HepG2 (cell line): ENCODE data around the gene POLR3H. TPM values are rescaled to one million over a fixed set of nuclear protein-coding genes. Genes with fewer than 3 reads are reported as not detected.

Experiments
- AHR ChIP-seq: IDR thresholded peaks from 2 replicates; pipeline ENCODE4 v1.6.1; 2018; ENCODE audit warnings: missing genetic modification reagents, missing compliant biosample characterization
- CBFB ChIP-seq: sonication (generic); formaldehyde crosslinking; IDR thresholded peaks from 2 replicates; pipeline ENCODE4 v1.4.0; 2020; ENCODE audit warnings: missing genetic modification reagents
- CREBL2 ChIP-seq: sonication (generic); formaldehyde crosslinking; IDR thresholded peaks from 2 replicates; pipeline ENCODE4 v1.8.1; 2023; ENCODE audit warnings: missing genetic modification reagents, mild to moderate bottlenecking, borderline replicate concordance
- CREM ChIP-seq, 2 experiments: sonication (generic) in 1 of 2; formaldehyde crosslinking in 1 of 2; IDR thresholded peaks; 2 replicates each; pipeline versions ENCODE4 v1.4.0 to v1.6.1; 2016 to 2020; ENCODE audit warnings: antibody characterized with exemption in 1 of 2, mild to moderate bottlenecking in 1 of 2, missing genetic modification reagents in 1 of 2
- CTCF ChIP-seq: sonication (generic); formaldehyde crosslinking; IDR thresholded peaks from 2 replicates; pipeline ENCODE4 v1.5.0; 2020; ENCODE audit warnings: mild to moderate bottlenecking, missing genetic modification reagents, moderate library complexity
- EED ChIP-seq: sonication (generic); formaldehyde crosslinking; IDR thresholded peaks from 2 replicates; pipeline ENCODE4 v1.5.0; 2020; ENCODE audit warnings: mild to moderate bottlenecking, missing genetic modification reagents
- FOSL2 ChIP-seq: sonication (generic); formaldehyde crosslinking; IDR thresholded peaks from 2 replicates; pipeline ENCODE4 v1.4.0; 2020; ENCODE audit warnings: missing genetic modification reagents
- FOXO1 ChIP-seq: sonication (generic); formaldehyde crosslinking; IDR thresholded peaks from 2 replicates; pipeline ENCODE4 v1.4.0; 2020; ENCODE audit warnings: missing genetic modification reagents
- HDAC1 ChIP-seq: sonication (generic); formaldehyde crosslinking; IDR thresholded peaks from 2 replicates; pipeline ENCODE4 v1.5.1; 2020; ENCODE audit warnings: mild to moderate bottlenecking, missing genetic modification reagents
- MAZ ChIP-seq, 2 experiments: sonication (generic) in 1 of 2; formaldehyde crosslinking in 1 of 2; IDR thresholded peaks; 2 replicates each; pipeline versions ENCODE4 v1.5.0 to v1.6.1; 2012 to 2020; ENCODE audit warnings: low read depth in 2 of 2, mild to moderate bottlenecking in 2 of 2, borderline replicate concordance in 1 of 2, improper control_type of control experiment in 1 of 2, low read length in 1 of 2, missing genetic modification reagents in 1 of 2, moderate library complexity in 1 of 2
- MIXL1 ChIP-seq: IDR thresholded peaks from 2 replicates; pipeline ENCODE4 v1.6.1; 2016
- SALL1 ChIP-seq: sonication (generic); formaldehyde crosslinking; IDR thresholded peaks from 2 replicates; pipeline ENCODE4 v1.8.0; 2022; ENCODE audit warnings: mild to moderate bottlenecking, missing genetic modification reagents
- SP4 ChIP-seq: sonication (generic); formaldehyde crosslinking; IDR thresholded peaks from 2 replicates; pipeline ENCODE4 v1.8.1; 2023; ENCODE audit warnings: mild to moderate bottlenecking, missing genetic modification reagents
- STAG1 ChIP-seq: sonication (generic); formaldehyde crosslinking; IDR thresholded peaks from 2 replicates; pipeline ENCODE4 v1.4.0; 2020; ENCODE audit warnings: missing genetic modification reagents
- THRA ChIP-seq: sonication (generic); formaldehyde crosslinking; IDR thresholded peaks from 2 replicates; pipeline ENCODE4 v1.4.0; 2020; ENCODE audit warnings: missing genetic modification reagents, borderline replicate concordance
- ZFP37 ChIP-seq: sonication (generic); formaldehyde crosslinking; IDR thresholded peaks from 2 replicates; pipeline ENCODE4 v1.4.0; 2020; ENCODE audit warnings: missing genetic modification reagents, borderline replicate concordance
- ZHX2 ChIP-seq, 2 experiments: sonication (generic) in 1 of 2; formaldehyde crosslinking in 1 of 2; IDR thresholded peaks; 2 replicates each; pipeline versions ENCODE4 v1.6.1 to v1.9.0; 2014 to 2022; ENCODE audit warnings: antibody characterized with exemption in 1 of 2, borderline replicate concordance in 1 of 2, inconsistent platforms in 1 of 2, low read depth in 1 of 2, missing genetic modification reagents in 1 of 2
- ZNF331 ChIP-seq: sonication (generic); formaldehyde crosslinking; IDR thresholded peaks from 2 replicates; pipeline ENCODE4 v1.4.0; 2020; ENCODE audit warnings: missing genetic modification reagents
- ZNF350 ChIP-seq: sonication (generic); formaldehyde crosslinking; IDR thresholded peaks from 2 replicates; pipeline ENCODE4 v1.4.0; 2020; ENCODE audit warnings: mild to moderate bottlenecking, low read depth, missing genetic modification reagents, borderline replicate concordance
- ZNF766 ChIP-seq: sonication (generic); formaldehyde crosslinking; IDR thresholded peaks from 2 replicates; pipeline ENCODE4 v1.5.0; 2020; ENCODE audit warnings: missing genetic modification reagents, borderline replicate concordance
- polyA plus RNA-seq, 8 experiments: library from polyadenylated mRNA; depleted of rRNA in 3 of 8; stranded (reverse) in 7 of 8; unstranded in 1 of 8; fragments of >200 nt; fragmentation: Illumina TruSeq in 4 of 8; extraction: Trizol in 4 of 8; gene quantifications; 2 replicates each; pipeline versions ENCODE4 v1.2.1 to v1.2.3, GENCODE V29; 2011 to 2016; ENCODE audit warnings: low read depth in 4 of 8, missing spikeins in 1 of 8, mixed read lengths in 1 of 8; ENCODE audit not compliant: insufficient read depth in 1 of 8
- total RNA-seq, 5 experiments: library from RNA; depleted of rRNA; stranded (reverse); fragments of >200 nt; fragmentation: Illumina TruSeq; extraction: Trizol; gene quantifications; 2 replicates each; pipeline ENCODE4 v1.2.3, GENCODE V29; 2016; ENCODE audit warnings: low read depth in 1 of 5

The POLR3H gene
- total and polyA plus RNA-seq, 2 of the 13 experiments (the other 11 are each of a cell fraction or from before 2014, with no cell fraction given), result 10.3 to 28.6 TPM

GRCh38 chr22:41576877-41577276 lies 32.6 kb upstream of the POLR3H start (continued):
- TF ChIP-seq ZHX2 (IDR thresholded peaks at IDR 0.05; ENCODE audit: low read depth) (no peak), ZHX2 (CRISPR knock-in tag; IDR thresholded peaks at IDR 0.05; ENCODE audit: borderline replicate concordance) (no peak), FOXO1 (CRISPR knock-in tag) (peak; percentile 36; the same call in 1 of the 2 replicates), EED (0 out of 2 replicates have a peak, but pooled peaks have one; percentile 50), CTCF (peak; percentile 95), AHR (CRISPR knock-in tag) (peak; percentile 52; the same call in 1 of the 2 replicates), ZNF350 (CRISPR knock-in tag) (no peak; the same call in 1 of the 2 replicates), CBFB (no peak), ZNF766 (CRISPR knock-in tag) (peak; percentile 100), SALL1 (CRISPR knock-in tag) (peak; percentile 57; the same call in 1 of the 2 replicates), ZFP37 (CRISPR knock-in tag) (0 out of 2 replicates have a peak, but pooled peaks have one; percentile 59), HDAC1 (CRISPR knock-in tag) (no peak), MIXL1 (CRISPR knock-in tag) (peak; percentile 51; the same call in 1 of the 2 replicates), STAG1 (CRISPR knock-in tag) (peak; percentile 95), CREM (IDR thresholded peaks at IDR 0.05) (no peak), CREM (CRISPR knock-in tag; IDR thresholded peaks at IDR 0.05) (no peak), FOSL2 (CRISPR knock-in tag) (peak; percentile 27; the same call in 1 of the 2 replicates), MAZ (IDR thresholded peaks at IDR 0.05; ENCODE audit: borderline replicate concordance, low read depth, low read length) (0 out of 2 replicates have a peak, but pooled peaks have one; percentile 29), MAZ (CRISPR knock-in tag; IDR thresholded peaks at IDR 0.05; ENCODE audit: low read depth) (peak; percentile 75), THRA (CRISPR knock-in tag) (no peak), SP4 (CRISPR knock-in tag) (peak; percentile 70; the same call in 1 of the 2 replicates), ZNF331 (CRISPR knock-in tag) (peak; percentile 74; the same call in 1 of the 2 replicates), CREBL2 (no peak)
